LoVo (cell line): ENCODE measurements around the gene RPL10L.

Experiments
- DNase-seq: peaks from one replicate; pipeline ENCODE4 v3.0.0-alpha.2; 2016; ENCODE audit warnings: low spot score

RPL10L gene

GRCh38 chr14:46651526-46652144 lies at the start of gene RPL10L:
TSS of gene RPL10L (minus strand) at chr14:46651781. CDS start at chr14:46651736, 45 bp downstream.
- DNase-seq, result no peak

DNA sequence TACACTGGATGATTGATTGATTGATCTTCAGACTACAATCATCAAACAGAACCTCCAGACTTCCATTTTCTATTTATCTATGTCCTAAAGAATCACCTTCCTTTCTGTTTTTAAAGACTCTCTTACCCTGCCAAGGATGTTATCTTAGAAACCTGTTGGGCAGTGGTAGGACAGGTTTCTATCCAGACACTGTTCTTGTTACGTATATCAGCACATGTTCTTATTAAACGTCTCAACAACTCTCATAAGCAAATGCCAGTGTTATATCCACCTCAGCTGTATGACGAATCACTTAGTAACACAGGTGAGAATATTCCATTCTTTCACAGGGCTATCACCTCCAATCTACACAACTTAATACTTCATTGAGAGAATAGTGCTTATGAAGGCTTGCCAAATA lies 40.2 kb upstream of the RPL10L start:
- DNase-seq, result no peak

DNA sequence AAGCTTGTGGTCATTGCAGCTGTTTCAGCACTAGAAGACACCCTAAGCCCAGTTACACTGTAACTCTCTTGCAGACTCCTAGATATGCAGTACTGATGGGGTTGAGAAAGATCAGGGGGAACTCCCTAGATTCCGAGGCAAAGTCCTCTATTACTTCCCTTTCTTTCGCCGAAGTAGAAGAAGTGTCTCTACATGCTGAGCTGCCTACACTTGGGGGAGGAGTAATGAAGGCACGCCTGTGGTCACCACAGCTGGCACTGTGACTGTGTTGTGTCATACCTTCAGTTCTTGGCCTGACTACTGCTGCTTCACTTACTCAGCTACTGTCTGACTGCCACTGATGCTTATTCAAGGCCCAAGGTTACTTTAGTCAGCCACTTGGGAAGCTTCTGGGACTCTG lies 35.1 kb upstream of the RPL10L start:
- no peak for DNase-seq

- no peak for DNase-seq
Observed at GRCh38 chr14:46672128-46672527, 20.5 kb upstream of the RPL10L start.

GRCh38 chr14:46663382-46663781 lies 11.8 kb upstream of the RPL10L start:
- DNase-seq, result no peak

GRCh38 chr14:46661728-46662127 lies 10.1 kb upstream of the RPL10L start:
- no peak for DNase-seq

DNA sequence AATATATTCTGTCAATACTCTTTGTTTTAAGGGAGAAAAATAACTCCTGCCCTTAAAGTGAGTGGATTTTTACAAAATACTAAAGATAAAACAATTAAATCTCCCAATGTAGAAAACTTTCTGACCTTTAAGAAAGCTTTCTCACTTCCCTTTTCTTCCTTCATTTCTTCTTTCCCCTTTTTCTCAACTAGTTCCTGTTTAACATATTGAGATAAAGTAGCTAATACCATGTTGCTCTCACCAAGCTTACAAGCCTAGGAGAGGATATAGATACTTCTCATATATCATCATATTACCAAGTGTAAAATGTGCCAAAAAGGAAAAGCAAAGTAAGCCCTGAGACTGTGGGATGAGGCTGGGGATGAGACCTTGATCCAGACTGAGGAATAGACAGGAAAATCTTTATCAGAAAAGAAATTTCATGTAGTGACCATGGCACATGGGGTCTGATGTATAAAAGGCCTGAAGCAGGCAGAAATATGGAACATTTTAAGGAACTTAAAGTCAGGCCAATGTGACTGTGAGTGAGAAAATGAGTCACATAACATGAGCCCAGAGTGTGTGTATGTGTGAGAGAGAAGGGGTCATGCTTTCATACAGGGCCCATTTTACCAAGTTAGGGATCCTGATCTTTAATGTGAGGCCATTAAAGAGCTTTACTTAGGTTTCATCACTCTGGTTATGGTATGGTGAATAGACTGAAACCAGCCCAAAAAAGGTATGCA lies 1.6 kb upstream of the RPL10L start:
- DNase-seq, result no peak

- DNase-seq, result no peak
Observed at GRCh38 chr14:46646796-46647195, 4.8 kb downstream of the RPL10L start.

DNA sequence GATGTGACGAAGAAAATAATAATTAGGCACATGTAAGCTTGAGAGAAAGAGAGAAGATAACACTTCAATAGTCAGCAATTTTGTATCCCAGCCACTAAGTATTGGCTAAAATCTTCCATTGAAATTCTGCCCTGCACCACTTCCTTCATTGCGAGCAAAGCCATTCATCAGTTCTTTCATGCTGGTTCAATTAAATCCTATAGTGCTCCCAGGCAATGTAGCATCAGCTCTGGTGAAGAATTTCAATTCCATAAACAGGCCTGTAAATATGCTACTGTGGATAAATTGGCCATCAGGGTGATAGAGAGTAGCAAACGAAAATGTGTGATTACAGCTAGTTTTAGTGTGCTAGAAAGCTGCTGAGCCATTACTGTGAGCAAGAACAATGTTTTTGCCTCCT lies 24.7 kb downstream of the RPL10L start:
- no peak for DNase-seq
